T-helper 2 cell (primary cell): ENCODE data around the gene ANKRD18A.

Source experiments
- DNase-seq, 5 experiments: peaks; one replicate each; pipeline versions ENCODE4 v3.0.0 to v3.0.0-alpha.2; 2012 to 2022

Gene ANKRD18A

GRCh38 chr9:38527503-38527902 lies 92.9 kb downstream of the ANKRD18A start:
- no peak for DNase-seq

GRCh38 chr9:38526591-38526990 lies 93.8 kb downstream of the ANKRD18A start:
- no peak for DNase-seq

- DNase-seq = no peak
Measured at GRCh38 chr9:38523121-38523520, 97.3 kb downstream of the ANKRD18A start.

GRCh38 chr9:38521762-38522161 lies 98.6 kb downstream of the ANKRD18A start:
- no peak for DNase-seq
